ENCODE measurements around the gene AVPI1.

Gene AVPI1, protein sequence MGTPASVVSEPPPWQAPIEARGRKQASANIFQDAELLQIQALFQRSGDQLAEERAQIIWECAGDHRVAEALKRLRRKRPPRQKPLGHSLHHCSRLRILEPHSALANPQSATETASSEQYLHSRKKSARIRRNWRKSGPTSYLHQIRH

DNA sequence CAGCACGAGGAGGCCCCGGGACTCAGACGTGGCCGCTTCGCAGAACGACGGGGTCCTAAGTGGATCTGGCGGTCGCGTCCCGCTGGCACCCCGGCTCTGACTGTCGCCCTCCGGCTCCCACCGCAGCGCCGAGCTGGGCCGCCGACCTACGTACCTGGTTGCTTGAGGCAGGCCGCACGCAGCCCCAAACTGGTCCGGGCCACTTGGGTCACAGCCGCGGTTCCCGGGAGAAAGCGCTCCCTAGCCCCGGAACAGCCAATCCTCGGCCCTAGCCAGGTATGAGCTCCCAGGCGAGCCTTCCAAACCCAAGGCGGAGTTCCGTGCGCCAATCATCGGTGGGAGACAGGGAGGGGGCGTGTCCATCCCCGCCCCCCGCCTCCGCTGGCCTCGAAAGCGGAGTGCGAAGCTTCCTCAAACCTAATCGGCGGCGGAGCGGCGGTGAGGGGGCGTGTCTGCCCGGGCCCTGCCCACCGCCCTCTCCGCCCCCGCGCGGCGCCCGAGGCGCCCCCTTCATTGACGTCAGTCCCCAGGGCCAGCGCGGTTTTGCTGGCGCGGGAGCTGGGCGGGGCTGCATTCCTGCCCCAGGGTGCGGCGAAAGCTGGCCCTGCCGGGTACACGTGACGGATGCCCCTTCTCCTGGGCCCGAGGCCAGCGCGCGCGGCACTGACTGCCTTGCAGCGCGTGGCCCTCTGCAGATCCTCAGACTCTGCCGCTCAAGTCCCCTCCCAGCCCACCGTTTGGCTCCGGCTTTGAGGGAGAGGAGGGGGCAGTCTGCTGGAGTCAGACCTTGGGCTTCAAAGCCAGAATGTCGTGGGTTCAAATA is at the start of gene AVPI1:
TSS of gene AVPI1 (minus strand) at position 280 of the 823 bp plus-strand sequence. CDS start 7,336 bp downstream, outside the sequence.
- peak; percentile 84 for FAIRE-seq

DNA sequence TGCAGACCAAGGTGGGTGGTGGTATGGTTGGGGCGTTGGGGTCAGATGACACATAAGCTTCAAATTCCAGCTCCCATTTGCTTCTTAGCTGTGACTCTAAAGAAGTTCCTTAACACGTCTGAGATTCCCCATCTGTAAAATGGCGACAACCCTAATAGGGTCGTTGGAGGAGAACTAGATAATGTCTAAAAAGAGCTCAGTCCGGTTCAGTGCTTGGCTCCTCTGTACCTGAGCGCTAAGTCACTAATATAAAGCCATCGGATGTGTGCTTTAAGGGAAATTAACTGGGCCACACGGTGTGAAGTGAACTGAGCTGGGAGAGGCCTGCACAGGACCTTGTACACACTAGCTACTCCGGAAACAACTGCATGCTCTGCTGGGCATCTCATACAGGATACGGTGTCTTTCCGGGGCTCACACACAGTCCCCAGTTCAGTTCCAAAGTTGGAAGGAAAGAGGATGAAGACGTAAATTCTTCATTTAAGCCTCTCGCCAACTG is 49.4 kb upstream of the AVPI1 start:
- FAIRE-seq, result no peak

DNA sequence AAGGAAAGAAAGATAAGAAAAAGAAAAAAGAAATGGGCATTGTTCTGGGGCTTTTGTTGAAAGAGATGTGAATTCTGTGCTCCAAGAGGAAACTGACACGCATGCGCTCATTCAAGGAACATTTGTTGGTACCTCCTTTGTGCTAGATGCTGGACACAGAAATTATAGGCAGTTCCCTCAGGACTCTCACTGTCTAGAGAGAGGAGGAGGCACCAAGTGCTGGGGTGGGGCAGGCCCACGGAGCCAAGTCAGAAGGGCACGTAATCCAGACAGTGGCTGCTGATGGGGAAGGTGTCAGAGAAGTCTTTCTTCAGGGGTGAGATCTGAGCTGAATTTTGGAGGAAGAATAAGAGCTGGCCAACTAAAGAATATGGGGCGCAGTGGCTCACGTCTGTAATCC is 47.0 kb upstream of the AVPI1 start:
- FAIRE-seq, result no peak

DNA sequence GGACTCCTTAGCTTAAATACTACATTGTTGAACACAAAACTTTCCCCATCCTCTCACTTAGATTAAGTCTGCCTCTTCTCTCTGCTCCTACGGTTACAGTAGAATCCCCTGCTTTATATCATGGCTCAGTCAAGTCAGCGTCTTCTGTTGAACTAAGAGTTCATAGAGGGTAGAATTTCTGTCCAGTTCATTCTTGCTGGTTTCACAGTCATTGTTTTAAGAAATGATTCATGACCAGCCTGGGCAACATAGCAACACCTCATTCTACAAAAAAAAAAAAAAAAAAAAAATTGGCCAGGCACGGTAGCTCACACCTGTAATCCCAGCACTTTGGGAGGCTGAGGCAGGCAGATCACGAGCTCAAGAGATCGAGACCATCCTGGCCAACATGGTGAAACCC is 46.2 kb upstream of the AVPI1 start:
- no peak for FAIRE-seq

DNA sequence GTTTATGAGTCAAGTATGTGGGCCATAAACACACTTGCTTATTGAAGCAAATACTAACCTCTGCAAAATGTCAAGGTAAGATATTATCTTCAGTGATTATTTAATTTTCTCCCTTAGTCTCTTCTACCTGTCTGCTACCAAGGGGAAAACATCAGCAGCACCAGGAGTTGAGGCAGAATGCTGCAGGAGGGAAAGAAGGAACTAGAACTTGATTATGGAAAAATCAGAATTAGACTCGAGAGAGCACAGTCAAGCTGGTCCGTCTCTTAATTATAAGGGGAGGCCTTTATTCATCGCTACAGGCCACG is 45.0 kb upstream of the AVPI1 start:
- FAIRE-seq, result no peak

DNA sequence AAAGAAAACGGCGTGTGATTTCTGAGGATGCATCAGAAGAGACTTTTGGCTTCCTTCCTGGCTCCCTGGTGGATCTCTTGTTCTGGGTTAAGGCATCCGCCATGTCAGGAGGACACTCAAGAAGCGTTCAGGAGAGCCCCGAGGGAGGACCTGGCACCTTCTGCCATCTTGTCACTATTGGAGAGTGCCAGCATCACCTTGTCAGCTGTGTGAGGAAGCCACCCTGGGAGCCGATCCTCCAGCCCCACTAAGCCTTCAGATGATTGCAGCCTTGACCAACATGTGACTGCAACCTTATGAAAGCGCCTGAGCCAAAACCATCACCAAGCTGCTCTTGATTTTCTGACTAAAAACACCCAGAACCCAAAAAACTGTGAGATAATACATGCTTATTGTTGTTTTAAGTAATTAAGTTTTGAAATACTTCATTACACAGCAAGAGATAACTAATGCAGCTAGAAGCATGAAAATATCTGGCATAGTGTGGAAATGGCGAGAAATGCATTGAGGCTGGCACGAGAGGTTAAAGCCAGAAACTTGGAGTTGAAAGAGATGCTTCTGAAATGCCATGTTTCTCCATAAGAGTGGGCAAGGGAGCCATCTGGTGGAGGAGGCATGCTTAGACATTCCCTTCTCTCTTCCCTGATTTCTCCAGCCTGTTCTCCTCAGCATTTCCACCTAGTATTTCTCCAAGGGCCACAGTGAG is 44.5 kb upstream of the AVPI1 start:
- FAIRE-seq, result peak; percentile 93

DNA sequence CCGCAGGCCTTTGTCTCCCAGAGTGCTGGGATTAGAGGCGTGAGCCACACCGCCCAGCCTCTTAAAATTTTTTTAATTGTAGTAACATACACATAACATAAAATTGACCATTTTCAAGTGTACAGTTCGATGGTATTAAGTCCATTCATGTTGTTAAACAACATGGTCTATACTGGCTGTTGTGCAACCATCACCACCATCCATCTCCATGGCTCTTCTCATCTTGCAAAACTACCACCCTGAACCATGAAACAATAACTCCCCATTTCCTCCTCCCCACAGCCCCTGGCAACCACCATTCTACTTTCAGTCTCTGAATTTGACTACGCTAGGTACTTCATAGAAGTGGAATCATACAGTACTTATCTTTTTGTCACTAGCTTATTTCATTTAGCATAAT is 42.0 kb upstream of the AVPI1 start:
- FAIRE-seq, result no peak

DNA sequence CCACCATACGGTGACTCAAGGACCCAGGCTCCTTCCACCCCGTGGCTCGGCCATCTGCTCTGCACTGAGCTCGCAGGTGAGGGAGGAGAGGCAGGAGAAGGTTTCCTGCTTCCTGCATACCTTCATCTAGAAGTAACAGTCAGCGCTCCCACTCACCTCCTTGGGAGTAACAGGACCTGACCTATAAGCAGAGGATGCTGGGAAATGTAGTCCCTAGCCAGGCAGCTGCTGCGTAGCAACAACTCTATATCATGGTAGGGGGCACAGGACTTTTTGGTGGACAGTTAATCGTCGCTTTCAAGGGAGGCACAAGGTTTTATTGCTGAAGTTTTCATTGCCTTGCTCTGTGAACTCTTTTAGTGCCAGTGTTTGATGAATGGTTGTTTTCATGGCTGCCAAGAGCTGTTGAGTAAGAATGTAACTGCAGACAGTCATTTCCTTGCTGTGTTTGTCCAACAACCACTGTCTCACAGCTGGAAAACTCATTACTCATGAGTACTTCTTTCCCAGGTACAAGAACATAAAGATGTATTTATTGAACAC is 39.7 kb upstream of the AVPI1 start:
- FAIRE-seq, result no peak

DNA sequence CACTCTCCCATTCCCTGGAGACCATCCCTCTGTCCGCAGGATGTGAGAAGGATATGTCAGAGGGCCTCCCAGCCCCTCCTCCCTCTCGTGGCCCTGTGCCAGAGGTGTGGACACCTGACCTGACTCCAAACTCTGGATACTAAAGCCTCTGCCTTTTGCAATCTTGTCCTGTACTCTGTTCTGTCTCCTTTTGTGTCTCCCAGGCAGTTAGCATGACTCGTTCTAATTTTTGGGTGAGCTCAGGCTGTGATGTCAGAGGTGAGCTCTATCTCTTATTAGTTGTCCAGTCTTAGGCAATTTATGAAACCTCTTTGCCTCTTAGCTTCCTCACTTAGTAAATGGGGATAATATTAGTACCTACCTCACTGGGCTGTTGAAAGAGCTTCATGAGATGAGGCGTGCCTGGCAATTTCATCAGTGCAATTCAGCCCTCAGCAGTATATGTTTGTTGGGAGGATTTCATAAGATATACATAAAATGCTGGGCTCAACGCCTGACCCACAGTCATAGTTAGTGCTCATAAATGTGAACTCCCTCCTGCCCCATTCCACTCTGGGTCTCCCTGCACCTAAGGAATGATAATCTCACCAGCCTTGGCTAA is 37.4 kb upstream of the AVPI1 start:
- no peak for FAIRE-seq

DNA sequence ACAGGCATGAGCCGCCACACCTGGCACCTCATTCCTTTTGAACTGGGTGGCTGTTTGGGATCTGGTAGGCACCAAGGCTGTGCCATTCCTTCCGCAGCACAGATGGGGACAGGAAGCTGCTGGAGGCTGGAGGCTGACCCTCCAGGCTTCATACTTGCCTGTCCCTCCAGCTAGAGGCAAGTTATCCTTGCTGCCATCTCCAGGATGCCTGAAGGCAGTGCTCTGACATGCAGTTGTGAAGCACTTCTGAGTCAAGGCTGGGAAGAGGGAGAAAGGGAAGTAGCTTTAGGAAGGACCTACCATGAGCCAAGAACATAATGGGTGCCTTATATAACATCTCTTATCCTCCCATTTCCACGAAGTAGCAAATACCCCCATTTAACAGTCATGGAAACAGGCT is 36.0 kb upstream of the AVPI1 start:
- FAIRE-seq, result no peak

DNA sequence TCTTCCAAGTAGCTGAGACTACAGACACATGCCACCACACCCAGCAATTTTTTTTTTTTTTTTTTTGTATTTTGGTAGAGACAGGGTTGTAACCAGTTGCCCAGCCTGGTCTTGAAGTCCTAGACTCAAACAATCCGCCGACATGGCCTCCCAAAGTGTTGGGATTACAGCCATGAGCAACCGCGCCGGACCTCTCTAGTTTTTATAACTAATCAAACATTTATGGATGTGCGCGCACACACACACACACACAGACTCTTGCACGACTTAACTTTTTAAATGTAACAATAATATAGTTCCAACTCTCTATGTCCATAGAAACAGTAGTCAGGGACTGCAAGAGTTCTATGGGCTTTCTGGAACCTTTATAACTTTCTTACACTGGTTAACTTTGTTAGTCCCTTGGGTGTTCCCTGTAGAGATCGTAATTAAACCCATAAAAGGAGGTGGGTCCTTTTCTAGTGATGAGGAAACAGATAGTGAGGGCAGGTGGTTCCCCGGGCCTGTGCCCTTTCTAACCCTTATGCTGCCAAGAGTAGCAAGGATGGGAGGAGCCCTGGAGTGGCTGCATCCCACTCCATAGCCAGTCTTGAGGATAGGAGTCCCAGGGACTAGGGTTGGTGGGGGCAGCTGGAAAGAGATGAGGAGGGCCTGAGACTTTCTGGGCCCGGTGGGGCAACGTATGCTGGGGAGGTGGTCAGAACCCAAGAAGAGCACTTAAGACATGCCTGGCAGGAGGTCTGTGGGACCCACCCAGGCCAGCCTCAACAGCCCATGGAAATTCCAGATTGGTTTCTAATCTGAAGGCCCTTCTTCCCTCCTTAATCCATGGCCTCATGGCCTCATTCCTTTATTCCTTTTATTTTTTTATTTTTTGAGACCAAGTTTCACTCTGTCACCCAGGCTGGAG is 35.1 kb upstream of the AVPI1 start:
- FAIRE-seq, result no peak

DNA sequence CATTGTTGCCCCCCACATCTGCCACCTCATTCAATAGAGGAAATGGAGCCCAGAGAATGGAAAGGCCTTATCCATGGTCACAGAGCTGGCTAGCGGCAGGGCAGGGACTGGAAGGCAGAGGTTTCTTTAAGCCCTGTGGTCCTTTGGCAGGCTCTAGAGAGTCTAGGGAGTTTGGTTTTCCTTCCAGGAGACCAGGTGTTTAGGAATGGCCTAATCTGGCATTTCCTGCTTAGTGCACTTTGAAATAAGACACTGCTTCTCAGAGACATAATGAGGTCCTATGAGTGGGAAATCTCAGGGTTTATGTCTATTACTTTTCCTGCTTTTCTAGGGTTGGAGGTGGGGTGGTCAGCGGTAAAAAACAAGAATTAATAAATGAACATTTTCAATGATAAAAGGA is 32.6 kb upstream of the AVPI1 start:
- FAIRE-seq, result no peak

DNA sequence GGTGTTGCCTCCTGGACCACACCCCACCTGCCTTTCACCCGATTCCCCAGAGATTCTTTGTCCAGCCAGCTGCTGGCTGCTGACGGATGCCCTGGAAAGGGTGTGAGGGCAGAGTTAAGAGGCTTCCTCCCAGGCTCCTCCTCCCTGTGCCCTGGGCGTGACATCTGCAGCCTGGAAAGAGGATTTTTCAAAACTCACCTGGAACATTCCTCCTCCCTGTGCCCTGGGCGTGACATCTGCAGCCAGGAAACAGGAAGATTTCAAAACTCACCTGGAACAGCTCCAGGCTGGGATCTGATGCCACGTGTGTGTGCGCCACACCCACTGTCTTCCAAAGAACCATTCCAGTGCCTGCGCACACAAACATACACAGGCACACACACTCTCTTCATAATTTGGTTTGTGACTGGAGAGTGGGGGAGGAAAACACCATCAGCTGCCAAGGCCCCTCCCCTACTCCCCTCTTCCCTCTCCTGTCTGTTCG is 31.7 kb upstream of the AVPI1 start:
- FAIRE-seq, result no peak

DNA sequence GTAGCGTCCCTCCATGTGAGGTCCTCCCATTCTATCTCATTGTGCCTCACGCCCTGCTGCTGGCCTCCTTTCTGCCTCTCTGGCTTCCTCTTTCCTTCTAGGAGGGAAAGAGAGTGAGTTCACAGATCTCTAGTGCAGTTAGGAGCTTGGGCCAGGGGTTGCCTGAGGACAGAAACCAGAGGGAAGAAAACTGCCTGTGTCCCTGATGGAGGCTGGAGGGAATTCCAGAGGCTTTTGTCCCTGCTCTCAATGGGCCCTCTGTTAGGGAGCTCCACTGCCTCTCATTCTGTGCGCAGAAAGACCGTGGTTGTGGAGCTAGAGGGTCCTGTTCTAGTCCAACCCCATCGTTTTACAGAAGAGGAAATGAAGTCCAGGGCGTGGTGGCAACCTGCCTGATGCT is 31.1 kb upstream of the AVPI1 start:
- no peak for FAIRE-seq

DNA sequence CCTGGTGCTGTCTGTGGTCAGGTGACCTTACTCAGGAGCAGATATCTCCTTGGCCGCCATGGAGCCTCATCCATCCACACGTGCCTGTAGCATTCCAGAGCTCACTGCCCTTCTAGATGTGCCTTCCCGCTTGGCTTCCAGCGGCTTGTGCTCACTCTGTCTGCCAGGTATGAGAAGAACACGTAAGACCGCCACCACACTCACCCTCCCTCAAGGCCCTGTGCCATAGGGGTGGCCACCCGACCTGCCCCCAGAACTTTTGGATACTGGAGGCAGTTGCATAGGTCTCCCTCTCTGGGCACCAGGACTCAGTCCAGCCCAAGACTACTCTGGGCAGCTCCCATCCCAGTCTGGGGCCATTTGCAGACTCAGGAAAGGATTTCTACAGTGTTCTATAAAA is 30.6 kb upstream of the AVPI1 start:
- no peak for FAIRE-seq

DNA sequence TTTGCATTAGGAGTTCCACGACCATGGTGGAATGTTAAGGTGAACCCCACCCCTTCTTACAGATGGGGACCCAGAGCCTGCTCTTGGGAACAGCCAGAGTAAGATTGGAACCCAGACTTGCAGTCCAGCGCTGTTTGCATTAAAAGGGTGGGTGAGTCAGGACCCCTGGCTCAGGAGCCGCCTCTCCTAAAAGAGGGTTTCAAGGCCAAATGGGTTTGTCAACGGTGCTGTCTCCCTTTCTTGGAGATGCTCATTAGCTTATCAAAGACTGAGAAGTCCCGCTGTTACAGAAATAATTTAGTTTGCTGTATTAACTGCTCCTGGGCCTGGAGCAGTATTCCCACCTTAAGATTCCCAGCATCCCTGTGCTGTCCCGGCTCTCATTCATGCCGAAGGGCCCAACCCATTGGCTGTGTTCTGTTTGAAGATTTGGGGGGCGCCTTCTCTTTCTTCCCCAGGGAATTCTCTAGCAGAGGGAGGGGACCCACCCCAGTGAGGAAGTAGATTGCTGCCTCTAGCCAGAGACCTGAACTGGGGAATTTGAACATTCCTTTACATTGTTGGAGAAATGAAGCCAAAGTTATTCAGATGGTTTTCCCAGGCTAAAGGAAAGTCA is 28.3 kb upstream of the AVPI1 start:
- no peak for FAIRE-seq

DNA sequence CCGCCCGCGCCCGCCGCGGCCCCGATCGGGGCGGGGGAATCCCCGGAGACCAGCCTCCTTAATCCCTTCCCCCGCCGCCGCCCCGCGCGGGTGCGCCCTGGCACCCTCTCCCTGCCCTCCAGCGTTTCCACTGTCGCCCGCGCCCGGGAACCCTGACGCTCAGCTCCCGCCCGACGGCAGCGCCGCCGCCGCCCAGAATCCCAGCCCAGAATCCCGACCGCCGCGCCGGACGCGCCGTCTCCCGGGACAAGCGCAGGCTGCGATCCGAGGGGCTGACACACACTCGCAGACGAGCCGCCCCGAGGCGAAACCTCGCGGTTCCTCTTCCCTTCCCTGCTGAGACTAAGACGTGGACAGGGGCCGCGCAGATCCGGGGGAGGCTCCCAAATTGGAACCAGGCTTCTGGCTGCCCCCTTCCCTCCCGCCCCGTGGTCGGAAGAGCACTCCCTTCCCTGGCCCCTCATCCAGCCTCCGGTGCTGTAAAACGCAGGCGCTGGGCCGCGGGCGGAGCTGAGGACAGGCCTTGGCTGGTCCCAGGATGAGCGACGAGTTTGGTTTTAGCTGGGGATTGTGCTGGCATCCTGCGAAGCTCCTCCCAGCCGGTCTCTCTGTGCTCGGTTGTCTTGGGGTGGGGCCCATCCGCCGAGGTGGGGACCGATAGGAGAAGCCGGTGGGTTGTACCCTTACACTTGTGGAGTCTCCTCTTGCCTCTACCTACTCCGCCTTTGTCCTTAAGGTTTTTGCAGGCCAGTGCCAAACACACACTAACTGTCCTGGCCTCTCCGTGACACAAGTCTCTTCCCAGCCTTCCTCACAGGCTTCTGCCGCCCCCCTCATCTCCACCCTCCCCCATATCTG is 27.6 kb upstream of the AVPI1 start:
- FAIRE-seq, result no peak

DNA sequence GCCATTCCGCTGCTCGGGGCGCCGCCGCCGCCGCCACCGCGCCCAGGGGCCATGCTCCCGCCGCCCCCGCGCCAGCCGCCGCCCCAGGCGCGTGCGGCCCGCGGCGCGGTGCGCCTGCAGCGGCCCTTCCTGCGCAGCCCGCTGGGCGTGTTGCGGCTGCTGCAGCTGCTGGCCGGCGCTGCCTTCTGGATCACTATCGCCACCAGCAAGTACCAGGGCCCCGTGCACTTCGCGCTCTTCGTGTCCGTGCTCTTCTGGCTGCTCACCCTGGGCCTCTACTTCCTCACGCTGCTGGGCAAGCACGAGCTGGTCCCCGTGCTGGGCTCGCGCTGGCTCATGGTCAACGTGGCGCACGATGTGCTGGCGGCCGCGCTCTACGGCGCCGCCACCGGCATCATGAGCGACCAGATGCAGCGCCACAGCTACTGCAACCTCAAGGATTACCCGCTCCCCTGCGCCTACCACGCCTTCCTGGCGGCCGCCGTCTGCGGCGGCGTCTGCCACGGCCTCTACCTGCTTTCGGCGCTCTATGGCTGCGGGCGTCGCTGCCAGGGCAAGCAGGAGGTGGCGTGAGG is 26.9 kb upstream of the AVPI1 start:
- no peak for FAIRE-seq

DNA sequence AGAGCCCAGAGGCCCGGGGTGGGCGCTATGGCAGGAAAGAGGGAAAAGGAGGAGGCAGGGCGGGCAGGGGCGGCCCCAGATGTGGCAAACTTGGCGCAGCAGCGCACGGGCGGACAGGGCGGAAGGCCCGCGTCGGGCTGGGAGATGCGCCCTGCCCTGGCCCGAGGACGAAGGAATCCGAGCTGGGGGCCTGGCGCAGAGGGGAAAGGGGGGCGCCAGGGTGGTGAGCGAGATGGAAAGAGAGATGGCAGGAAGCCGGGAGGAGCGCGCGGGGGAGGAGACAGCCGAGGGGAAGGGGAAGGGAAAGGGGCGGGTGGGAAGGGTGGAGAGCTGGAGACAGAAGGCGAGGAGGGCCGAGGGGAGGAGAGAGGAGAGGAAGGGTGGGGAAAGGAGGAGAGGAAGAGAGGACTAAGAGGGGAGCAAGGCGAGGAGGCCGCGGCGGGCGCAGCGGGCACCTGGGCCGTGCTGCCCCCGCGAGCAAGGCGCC is 26.3 kb upstream of the AVPI1 start, which contains the start of gene MARVELD1:
TSS of gene MARVELD1 (plus strand) at position 392 of the 487 bp plus-strand sequence. CDS start 147 bp downstream, outside the sequence.
- FAIRE-seq, result no peak
